Peyer's patch (tissue), 4 donors: ENCODE measurements around the gene DNAJB12. TPM values are rescaled to one million over a fixed set of nuclear protein-coding genes. Genes with fewer than 3 reads are reported as not detected.
"Not testable (repeated sequence)": the region's sequence is repeated elsewhere in the genome, so short reads cannot be mapped to it uniquely, and the experiment has no call there.

Experiments used
- DNase-seq, 3 donors: peaks; one replicate each; pipeline ENCODE4 v3.0.0-alpha.2; 2017 to 2019
- H3K27ac ChIP-seq, 4 donors: fragments of 200-600 bp; sonication (generic); one replicate each; pipeline ENCODE4 v1.5.1; 2016 to 2019
- H3K27me3 ChIP-seq, 2 donors: fragments of 200-600 bp; sonication (generic); one replicate each; pipeline ENCODE4 v1.5.1; 2019
- H3K36me3 ChIP-seq, 3 donors: fragments of 200-600 bp; sonication (generic); one replicate each; pipeline ENCODE4 v1.5.1; 2016 to 2019
- H3K4me1 ChIP-seq, 4 donors: fragments of 200-600 bp; sonication (generic); one replicate each; pipeline ENCODE4 v1.5.1; 2016 to 2019
- H3K4me3 ChIP-seq, 4 donors: fragments of 200-600 bp; sonication (generic); 1 replicate in 3 of 4; 2 replicates in 1 of 4; pipeline ENCODE4 v1.5.1; 2016 to 2019; ENCODE audit warnings: mild to moderate bottlenecking in 1 of 4
- H3K9me3 ChIP-seq, 4 donors: fragments of 200-600 bp; sonication (generic); one replicate each; pipeline ENCODE4 v1.5.1; 2016 to 2019; ENCODE audit warnings: mild to moderate bottlenecking in 1 of 4
- POLR2A ChIP-seq, 2 donors: fragments of 450-650 bp; IDR thresholded peaks; one replicate each; pipeline ENCODE4 v1.5.1; 2017; ENCODE audit warnings: antibody characterized with exemption in 2 of 2, mild to moderate bottlenecking in 2 of 2, moderate library complexity in 2 of 2
- total RNA-seq, 4 donors: library from RNA; depleted of rRNA; stranded (reverse); fragments of >200 nt; gene quantifications; one replicate each; pipeline ENCODE4 v1.1.0, GENCODE V29; 2016
- TF ChIP-seq, protein P1 (sequence below), 6 experiments: fragments of 450-650 bp in 4 of 6; fragments of 200-600 bp in 2 of 6; sonication (generic) in 1 of 6; IDR thresholded peaks; one replicate each; pipeline ENCODE4 v1.5.1; 2017 to 2019; ENCODE audit warnings: antibody characterized with exemption in 6 of 6, mild to moderate bottlenecking in 3 of 6, moderate library complexity in 1 of 6

DNAJB12 gene
- total RNA-seq, 4 donors from 2014 or later, result 33.0 to 54.1 (median 47.2) TPM

DNA sequence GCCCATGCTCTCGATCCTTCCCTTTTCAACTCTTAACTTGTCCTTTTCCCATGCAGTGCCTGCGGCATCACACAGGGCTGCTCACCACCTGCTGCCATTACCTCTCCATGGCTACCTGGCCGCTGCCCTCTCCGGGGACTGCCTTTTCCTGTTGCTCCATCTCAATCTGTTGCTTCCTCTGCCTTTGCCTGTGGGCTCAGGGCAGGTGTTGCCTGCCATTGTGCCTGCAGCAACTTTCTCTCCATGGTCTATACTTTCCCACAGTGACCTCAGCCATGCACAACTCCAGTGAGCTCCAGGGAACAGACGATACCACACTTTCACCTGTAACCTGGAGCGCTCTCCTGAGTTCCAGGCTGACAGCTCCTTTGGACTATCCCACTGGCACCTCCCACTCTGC lies 3.2 kb downstream of the DNAJB12 start:
- no peak for TF ChIP-seq POLR2A (IDR thresholded peaks at IDR 0.05)
- TF ChIP-seq, protein P1, sequence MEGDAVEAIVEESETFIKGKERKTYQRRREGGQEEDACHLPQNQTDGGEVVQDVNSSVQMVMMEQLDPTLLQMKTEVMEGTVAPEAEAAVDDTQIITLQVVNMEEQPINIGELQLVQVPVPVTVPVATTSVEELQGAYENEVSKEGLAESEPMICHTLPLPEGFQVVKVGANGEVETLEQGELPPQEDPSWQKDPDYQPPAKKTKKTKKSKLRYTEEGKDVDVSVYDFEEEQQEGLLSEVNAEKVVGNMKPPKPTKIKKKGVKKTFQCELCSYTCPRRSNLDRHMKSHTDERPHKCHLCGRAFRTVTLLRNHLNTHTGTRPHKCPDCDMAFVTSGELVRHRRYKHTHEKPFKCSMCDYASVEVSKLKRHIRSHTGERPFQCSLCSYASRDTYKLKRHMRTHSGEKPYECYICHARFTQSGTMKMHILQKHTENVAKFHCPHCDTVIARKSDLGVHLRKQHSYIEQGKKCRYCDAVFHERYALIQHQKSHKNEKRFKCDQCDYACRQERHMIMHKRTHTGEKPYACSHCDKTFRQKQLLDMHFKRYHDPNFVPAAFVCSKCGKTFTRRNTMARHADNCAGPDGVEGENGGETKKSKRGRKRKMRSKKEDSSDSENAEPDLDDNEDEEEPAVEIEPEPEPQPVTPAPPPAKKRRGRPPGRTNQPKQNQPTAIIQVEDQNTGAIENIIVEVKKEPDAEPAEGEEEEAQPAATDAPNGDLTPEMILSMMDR (IDR thresholded peaks at IDR 0.05), result no peak
- Histone ChIP-seq H3K27me3 (no peaks in the 10 kb centered on the region), H3K4me1 (peaks cover 5 to 20% (median 9%) of the 10 kb centered on the region in 4 donors), H3K27ac (no peak overlapping the region), H3K9me3 (no peaks in the 10 kb centered on the region), H3K36me3 (peaks cover 0 to 29% (median 0%) of the 10 kb centered on the region in 3 donors), H3K4me3 (no peak overlapping the region)
- DNase-seq, result no peak

DNA sequence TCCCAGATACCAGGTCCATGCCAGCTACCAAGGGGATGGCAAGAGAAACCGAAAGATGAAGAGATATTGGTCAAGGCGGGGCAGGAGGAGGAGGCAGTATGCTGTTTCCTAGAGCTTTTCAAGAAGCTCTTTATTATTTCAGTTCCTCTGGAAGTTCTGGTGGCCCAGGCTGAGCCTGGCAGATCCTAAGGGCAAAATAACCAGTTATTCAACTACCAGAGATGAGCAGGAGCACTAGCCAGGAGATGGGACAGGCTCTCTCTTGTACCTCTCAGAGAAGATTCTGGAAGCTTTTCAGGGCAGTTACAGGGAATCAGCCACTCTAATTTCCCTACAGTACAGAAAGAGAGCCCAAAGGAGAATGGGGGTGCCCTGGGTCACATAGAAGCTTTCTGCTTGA lies 5.3 kb downstream of the DNAJB12 start:
- DNase-seq, result no peak
- no peak overlapping the region for H3K4me3 ChIP-seq
- no peak overlapping the region for H3K27ac ChIP-seq
- H3K27me3 ChIP-seq, result no peaks in the 10 kb centered on the region
- peaks cover 5 to 18% (median 12%) of the 10 kb centered on the region in 4 donors for H3K4me1 ChIP-seq
- no peaks in the 10 kb centered on the region for H3K9me3 ChIP-seq
- TF ChIP-seq, protein P1 (IDR thresholded peaks at IDR 0.05), result no peak
- no peak for TF ChIP-seq POLR2A (IDR thresholded peaks at IDR 0.05)
- H3K36me3 ChIP-seq, result peaks cover 0 to 36% (median 0%) of the 10 kb centered on the region in 3 donors

DNA sequence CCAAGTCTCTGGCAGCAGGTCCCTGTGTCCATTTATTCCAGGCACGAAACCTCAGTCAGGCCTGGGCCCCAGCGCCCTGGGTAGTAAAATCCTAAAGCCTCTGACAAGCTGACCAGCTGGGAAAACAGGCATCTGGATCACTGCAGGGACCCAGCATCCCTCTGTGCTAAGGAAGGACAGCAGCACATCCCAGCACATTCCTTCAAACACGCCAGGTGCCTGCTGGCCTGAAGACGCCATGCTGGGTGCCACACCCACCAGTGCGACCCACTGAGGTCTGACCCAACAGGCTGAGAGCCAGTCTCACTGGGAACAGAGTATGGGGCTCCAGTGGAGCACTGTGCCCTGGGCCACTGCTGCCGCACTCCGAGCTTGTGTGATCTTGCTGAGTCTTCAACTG lies 6.4 kb downstream of the DNAJB12 start:
- Histone ChIP-seq H3K4me1 (peaks cover 4 to 12% (median 8%) of the 10 kb centered on the region in 4 donors), H3K27me3 (no peaks in the 10 kb centered on the region), H3K9me3 (no peaks in the 10 kb centered on the region), H3K4me3 (no peak overlapping the region), H3K36me3 (peaks cover 0 to 48% (median 0%) of the 10 kb centered on the region in 3 donors), H3K27ac (no peak overlapping the region)
- no peak for DNase-seq
- TF ChIP-seq, protein P1 (IDR thresholded peaks at IDR 0.05), result no peak
- TF ChIP-seq POLR2A (IDR thresholded peaks at IDR 0.05), result no peak

DNA sequence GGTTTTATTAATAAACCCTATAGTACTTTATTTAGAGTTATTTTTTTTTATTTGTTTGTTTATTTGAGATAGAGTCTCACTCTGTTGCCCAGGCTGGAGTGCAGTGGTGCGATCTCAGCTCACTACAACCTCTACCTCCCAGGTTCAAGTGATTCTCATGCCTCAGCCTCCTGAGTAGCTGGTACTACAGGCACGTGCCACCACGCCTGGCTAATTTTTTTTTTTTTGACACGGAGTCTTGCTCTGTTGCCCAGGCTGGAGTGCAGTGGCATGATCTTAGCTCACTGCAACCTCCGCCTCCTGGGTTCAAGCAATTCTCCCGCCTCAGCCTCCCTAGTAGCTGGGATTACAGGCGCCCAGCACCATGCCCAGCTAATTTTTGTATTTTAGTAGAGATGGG lies 8.6 kb downstream of the DNAJB12 start:
- H3K36me3 ChIP-seq, result peaks cover 0 to 63% (median 0%) of the 10 kb centered on the region in 3 donors
- not testable (repeated sequence) for DNase-seq

DNA sequence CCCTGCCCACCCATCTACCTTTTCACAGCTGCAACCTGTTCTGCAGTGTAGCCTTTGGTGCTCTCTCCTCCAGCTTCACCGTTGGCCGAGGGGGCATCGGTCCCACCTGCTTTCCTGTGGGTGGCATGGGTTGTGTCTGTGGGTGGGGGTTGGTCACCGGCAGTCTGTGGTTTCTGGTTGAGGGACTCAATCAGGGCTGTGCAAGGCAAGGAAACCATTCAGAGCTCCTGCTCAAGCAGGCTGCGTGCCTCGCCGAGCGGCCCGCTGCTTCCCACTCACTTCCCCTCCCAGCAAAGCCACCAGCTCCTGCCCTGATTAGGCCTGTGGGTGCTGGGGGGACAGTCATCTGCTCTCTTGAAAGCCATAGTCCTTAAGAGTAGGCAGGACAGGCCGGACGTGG lies 9.8 kb downstream of the DNAJB12 start:
- Histone ChIP-seq H3K4me1 (peaks cover 0 to 7% (median 0%) of the 10 kb centered on the region in 4 donors), H3K9me3 (no peaks in the 10 kb centered on the region), H3K27ac (no peak overlapping the region), H3K27me3 (no peaks in the 10 kb centered on the region), H3K4me3 (no peak overlapping the region), H3K36me3 (peaks cover 0 to 61% (median 0%) of the 10 kb centered on the region in 3 donors)
- DNase-seq, result no peak
- TF ChIP-seq POLR2A (IDR thresholded peaks at IDR 0.05), result no peak
- TF ChIP-seq, protein P1 (IDR thresholded peaks at IDR 0.05), result no peak

More for the DNA sequence above, 8.6 kb downstream of the DNAJB12 start:
- H3K4me3 ChIP-seq, H3K9me3 ChIP-seq, H3K27ac ChIP-seq, H3K4me1 ChIP-seq, H3K27me3 ChIP-seq: not testable (repeated sequence)

DNA sequence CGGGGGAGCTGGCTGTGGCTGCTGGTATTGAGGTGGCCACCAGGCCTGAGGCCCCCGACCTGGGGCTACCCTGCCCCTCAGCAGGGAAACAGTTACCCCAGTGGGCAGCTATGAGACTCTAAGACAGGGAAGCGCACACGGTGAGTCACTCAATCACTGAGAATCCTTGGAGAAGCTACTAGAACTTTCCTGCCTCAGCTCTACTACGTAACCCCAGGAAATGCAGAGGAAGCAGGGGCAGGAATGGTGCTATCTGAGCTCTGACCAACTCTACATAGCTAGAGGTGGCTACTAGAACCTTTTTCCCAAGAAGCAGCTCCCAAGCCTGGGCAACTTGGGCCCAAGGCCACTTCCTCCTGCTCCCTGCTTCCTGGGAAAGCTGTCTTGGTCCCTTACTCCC lies 11.8 kb downstream of the DNAJB12 start:
- Histone ChIP-seq H3K4me1 (peaks cover 0 to 7% (median 0%) of the 10 kb centered on the region in 4 donors), H3K9me3 (no peaks in the 10 kb centered on the region), H3K4me3 (no peak overlapping the region), H3K27ac (no peak overlapping the region), H3K36me3 (peaks cover 0 to 61% (median 0%) of the 10 kb centered on the region in 3 donors), H3K27me3 (no peaks in the 10 kb centered on the region)
- DNase-seq, result no peak
- TF ChIP-seq, protein P1 (IDR thresholded peaks at IDR 0.05), result no peak
- TF ChIP-seq POLR2A (IDR thresholded peaks at IDR 0.05), result no peak
